GM04504 (cell line): Measurements from ENCODE around the gene ESRRB.

Source experiments
- DNase-seq: peaks from one replicate; pipeline ENCODE4 v3.0.0-alpha.2; 2012; ENCODE audit warnings: low read depth

ESRRB gene

GRCh38 chr14:76352639-76353281 lies 23.2 kb upstream of the ESRRB start:
- peak; percentile 9 for DNase-seq

GRCh38 chr14:76354310-76354709 lies 21.6 kb upstream of the ESRRB start:
- DNase-seq: no peak

GRCh38 chr14:76355771-76356170 lies 20.2 kb upstream of the ESRRB start:
- DNase-seq: no peak

DNA sequence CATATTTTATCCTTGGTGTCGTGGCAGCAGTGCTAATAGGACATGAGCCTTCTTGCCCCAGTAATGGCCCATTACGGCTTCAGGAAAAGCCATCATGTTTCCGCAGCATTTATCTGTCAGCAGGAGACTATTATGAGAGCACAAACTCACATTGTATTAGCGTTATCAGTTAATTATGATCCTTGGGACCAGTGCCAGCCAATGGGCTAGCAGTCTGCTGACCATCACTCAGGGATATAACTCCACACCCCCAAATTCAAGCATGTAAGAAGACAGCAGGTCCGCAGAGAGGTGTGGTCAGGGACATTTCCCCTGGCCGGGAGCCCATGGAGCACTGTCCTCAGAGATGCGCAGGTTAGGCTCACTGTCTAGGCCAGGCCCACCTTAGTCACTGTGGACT lies 4.9 kb upstream of the ESRRB start:
- DNase-seq: no peak

DNA sequence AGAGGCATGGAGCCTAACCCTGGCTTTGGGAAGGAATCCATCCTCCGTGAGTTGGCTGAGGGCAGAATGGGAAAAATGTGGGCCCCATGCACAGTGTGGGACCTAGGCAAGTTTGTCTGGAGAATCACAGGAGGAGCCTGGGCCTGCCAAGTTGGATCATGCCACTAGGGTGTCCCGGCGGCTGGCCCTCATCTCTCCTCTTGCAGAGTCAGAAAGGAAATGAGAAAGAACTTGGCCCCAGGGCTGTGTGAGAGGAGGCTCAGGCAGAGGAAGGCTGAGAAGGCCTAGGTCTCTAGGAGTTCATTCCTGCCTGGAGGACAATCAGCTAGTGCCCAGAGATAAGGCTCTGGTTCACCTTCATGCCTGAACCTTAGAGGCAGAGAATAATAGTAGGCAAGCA lies 2.5 kb upstream of the ESRRB start:
- DNase-seq: no peak

DNA sequence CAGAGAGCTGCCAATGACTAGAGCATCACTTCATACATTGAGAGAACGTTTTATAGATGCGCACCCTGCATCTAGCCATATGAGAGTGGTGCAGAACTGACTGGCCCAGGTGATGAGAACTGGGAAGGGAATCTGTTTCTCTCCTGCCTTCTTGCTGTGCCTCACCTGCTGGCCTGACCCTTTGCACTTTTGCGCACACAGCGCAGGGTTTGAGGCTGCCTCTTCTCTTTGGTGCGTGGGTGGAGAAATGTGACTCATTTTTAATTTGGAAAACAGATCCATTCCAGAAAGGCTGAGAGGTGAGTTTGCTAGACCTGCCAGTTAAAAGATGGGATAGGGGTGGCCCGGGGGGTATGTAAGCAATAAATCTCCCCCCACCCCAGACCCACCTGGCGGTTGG lies 453 bp upstream of the ESRRB start:
- no peak for DNase-seq

DNA sequence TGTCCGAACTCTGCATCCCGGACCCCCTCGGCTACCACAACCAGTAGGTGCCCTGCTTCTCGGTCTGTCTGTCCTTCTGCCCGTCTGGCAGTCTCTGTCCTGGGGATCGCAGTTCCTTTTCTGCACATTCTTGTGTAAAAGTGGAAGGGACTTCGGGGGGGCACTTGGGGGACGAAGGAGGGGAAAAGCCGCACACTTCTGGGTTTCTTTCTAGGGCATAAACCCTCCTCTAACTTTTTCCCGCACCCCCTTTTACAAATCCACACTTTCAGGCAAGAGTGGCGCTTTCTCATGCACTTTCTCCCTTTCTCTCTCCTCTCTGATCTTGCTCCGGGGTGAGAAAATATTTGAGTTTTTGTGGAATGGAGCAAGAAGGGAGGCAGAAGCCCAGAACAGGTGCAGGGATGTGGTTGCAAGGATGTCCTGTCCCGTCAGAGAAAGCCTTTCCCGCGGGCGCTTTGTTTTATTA lies 506 bp downstream of the ESRRB start:
- DNase-seq: no peak

DNA sequence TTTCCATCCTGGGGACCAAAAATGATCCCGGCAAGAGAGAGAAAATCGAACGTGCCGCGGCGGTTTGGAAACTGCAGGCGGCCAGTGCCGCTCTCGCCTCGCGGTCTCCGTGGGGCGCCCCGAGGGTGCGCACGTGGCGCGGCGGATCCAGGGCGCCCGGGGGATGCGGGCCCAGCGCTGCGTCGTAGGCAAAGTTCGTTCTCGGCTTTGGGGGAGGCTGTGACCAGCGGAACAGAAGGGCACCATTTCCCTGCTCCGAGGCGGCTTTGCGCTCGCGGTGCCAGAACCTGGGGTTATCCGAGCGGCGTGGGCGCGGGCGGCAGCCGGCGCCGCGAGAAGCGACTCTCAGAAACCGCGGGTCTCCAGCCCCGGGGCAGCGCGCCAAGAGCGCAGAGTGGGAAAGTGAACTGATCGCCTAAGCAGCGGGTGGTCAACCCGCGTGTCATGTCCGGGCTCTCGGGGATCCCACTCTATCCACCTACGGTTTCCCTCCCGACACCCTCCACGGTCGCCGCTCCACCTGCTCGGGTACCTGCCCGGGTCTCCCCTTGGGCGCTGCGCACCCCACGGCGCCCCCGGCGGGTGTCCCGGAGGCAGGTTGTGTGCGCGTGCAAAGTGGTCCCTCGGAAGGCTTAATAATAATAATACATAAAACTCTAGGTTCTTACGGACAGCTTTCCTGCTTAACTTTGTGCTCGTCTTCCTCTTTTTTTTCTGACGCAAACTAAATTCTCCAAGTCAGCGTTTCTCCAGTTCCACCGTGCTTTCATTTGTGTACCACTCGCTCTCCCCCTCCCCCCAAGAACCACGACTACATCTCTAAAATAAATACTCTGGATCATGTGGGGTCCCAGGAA lies 1.2 kb downstream of the ESRRB start:
- no peak for DNase-seq

GRCh38 chr14:76377735-76378074 lies 1.8 kb downstream of the ESRRB start:
- DNase-seq: no peak

GRCh38 chr14:76380991-76381390 lies 5.1 kb downstream of the ESRRB start:
- DNase-seq: no peak

GRCh38 chr14:76381817-76382494 lies 6.0 kb downstream of the ESRRB start:
- DNase-seq: no peak

DNA sequence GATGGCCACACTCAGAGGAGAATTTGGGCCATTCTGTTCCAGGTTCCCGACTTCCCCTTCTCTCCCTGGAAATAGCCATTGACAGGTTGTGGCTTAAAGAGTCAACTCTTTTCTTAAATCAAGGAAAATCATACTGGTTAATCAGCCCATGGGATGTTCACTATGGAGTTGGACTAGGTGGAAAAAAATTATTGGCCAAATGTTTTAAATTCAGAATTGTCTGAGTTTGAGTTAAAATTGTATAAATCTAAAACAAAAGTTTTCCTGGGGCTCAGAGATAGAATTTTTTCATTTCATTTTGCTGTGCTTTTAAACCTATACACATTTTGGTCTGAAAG lies 6.5 kb downstream of the ESRRB start:
- DNase-seq: no peak

GRCh38 chr14:76385435-76385834 lies 9.5 kb downstream of the ESRRB start:
- DNase-seq: no peak

- DNase-seq: peak; percentile 37
Measured at GRCh38 chr14:76386944-76387782, 11.2 kb downstream of the ESRRB start.

GRCh38 chr14:76389841-76390240 lies 13.9 kb downstream of the ESRRB start:
- DNase-seq: no peak

GRCh38 chr14:76390621-76391020 lies 14.7 kb downstream of the ESRRB start:
- DNase-seq: no peak

GRCh38 chr14:76391981-76392690 lies 16.2 kb downstream of the ESRRB start:
- no peak for DNase-seq

GRCh38 chr14:76394569-76394968 lies 18.6 kb downstream of the ESRRB start:
- no peak for DNase-seq

- no peak for DNase-seq
Measured at GRCh38 chr14:76395161-76395560, 19.2 kb downstream of the ESRRB start.

DNA sequence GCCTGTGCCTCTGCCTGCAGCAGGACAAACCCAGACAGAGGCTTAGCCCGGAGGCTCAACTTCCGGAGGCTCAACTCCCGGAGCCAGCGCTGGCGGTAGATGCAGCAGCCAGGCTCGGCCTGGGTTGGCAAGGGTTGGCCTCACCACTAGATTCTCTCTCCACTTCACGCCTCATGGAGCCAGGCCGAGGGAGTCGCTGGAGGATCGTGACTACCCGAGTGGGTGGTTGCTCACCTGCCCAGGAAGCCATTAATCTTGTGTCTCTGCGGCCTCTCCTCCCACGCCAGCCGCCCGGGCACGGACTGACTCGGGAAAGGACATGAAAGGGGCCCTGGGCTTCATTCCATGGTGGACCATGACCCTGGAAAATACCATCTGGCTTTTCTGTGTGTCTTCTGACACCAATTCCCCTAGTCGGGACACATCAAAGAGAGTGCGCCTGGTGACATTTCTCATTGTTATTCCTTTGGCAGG lies 20.8 kb downstream of the ESRRB start:
- DNase-seq: no peak

GRCh38 chr14:76405627-76406026 lies 29.7 kb downstream of the ESRRB start:
- DNase-seq: no peak
